IMR-90 (cell line): ENCODE data around the gene TPM2. TPM values are rescaled to one million over a fixed set of nuclear protein-coding genes. Genes with fewer than 3 reads are reported as not detected.

ENCODE experiments used
- ATAC-seq: fragments of 200-7000 bp; cut with Tn5 transposase; 2 replicates; pipeline ENCODE4 v1.9.1; 2020; ENCODE audit warnings: low read depth, mild to moderate bottlenecking, moderate library complexity
- BruUV-seq: library from RNA; stranded (reverse); fragments of 400-500 nt; replicated peaks from 2 replicates; lab custom pipeline; 2021; lab: Mats Ljungman, UMichigan
- CTCF ChIA-PET: fragments of 300-600 bp; formaldehyde crosslinking; extraction: SDS; loops from one replicate; lab custom pipeline; 2021; ENCODE audit warnings: antibody characterized with exemption; lab: Yijun Ruan, JAX
- POLR2A ChIA-PET: fragments of 300-600 bp; sonication (Branson Sonifier 250); formaldehyde crosslinking; loops from one replicate; lab custom pipeline; 2022; ENCODE audit warnings: antibody characterized with exemption; ENCODE audit not compliant: unreplicated experiment; lab: Charles Lee
- DNase-seq: peaks from one replicate; pipeline ENCODE4 v3.0.0; 2013
- H2AFZ ChIP-seq: replicated peaks from 2 replicates; pipeline ENCODE3; 2013; ENCODE audit warnings: low read length, mild to moderate bottlenecking; ENCODE audit not compliant: poor library complexity
- H2AK5ac ChIP-seq: 2 replicates; pipeline ENCODE4 v1.6.1; 2013; ENCODE audit warnings: low read depth, low read length, inconsistent platforms
- H2AK9ac ChIP-seq: replicated peaks from 2 replicates; pipeline ENCODE3; 2013; ENCODE audit warnings: mild to moderate bottlenecking, low read depth, low read length, moderate library complexity; ENCODE audit not compliant: poor library complexity
- H2BK120ac ChIP-seq: 2 replicates; pipeline ENCODE4 v1.6.1; 2013; ENCODE audit warnings: low read depth, low read length, inconsistent platforms
- H2BK15ac ChIP-seq: 3 replicates; pipeline ENCODE4 v1.6.1; 2013; ENCODE audit warnings: low read depth, low read length, inconsistent platforms
- H2BK20ac ChIP-seq: 2 replicates; pipeline ENCODE4 v1.6.1; 2013; ENCODE audit warnings: low read depth, mild to moderate bottlenecking, inconsistent platforms, low read length, moderate library complexity
- H2BK5ac ChIP-seq: 2 replicates; pipeline ENCODE4 v1.6.1; 2013; ENCODE audit warnings: mild to moderate bottlenecking, low read depth, low read length, inconsistent platforms; ENCODE audit not compliant: poor library complexity, severe bottlenecking
- H3K14ac ChIP-seq: replicated peaks from 2 replicates; pipeline ENCODE4 v1.6.1; 2013; ENCODE audit warnings: low read depth, low read length, inconsistent platforms
- H3K18ac ChIP-seq: 2 replicates; pipeline ENCODE4 v1.6.1; 2013; ENCODE audit warnings: low read depth, low read length, control low read depth
- H3K23ac ChIP-seq: 2 replicates; pipeline ENCODE4 v1.6.1; 2013; ENCODE audit warnings: low read depth, low read length, inconsistent platforms
- H3K27ac ChIP-seq: 2 replicates; pipeline ENCODE4 v1.5.1; 2013; ENCODE audit warnings: mild to moderate bottlenecking, control low read depth, low read length; ENCODE audit not compliant: insufficient read depth
- H3K27me3 ChIP-seq: 2 replicates; pipeline ENCODE4 v1.6.1; 2013; ENCODE audit warnings: low read length; ENCODE audit not compliant: control insufficient read depth, insufficient read depth
- H3K36me3 ChIP-seq: 2 replicates; pipeline ENCODE4 v1.6.1; 2013; ENCODE audit warnings: low read length, mixed read lengths; ENCODE audit not compliant: control insufficient read depth, insufficient read depth
- H3K4ac ChIP-seq: 2 replicates; pipeline ENCODE4 v1.6.1; 2013; ENCODE audit warnings: low read depth, low read length, inconsistent platforms
- H3K4me1 ChIP-seq: 2 replicates; pipeline ENCODE4 v1.6.1; 2013; ENCODE audit warnings: low read length, mixed read lengths; ENCODE audit not compliant: control insufficient read depth, insufficient read depth
- H3K4me2 ChIP-seq: 2 replicates; pipeline ENCODE4 v1.6.1; 2013; ENCODE audit warnings: low read depth, mild to moderate bottlenecking, control low read depth, low read length, moderate library complexity
- H3K4me3 ChIP-seq: 2 replicates; pipeline ENCODE4 v1.5.1; 2013; ENCODE audit warnings: low read depth, mild to moderate bottlenecking, control low read depth, low read length, moderate library complexity; ENCODE audit not compliant: insufficient read depth
- H3K56ac ChIP-seq: 2 replicates; pipeline ENCODE4 v1.6.1; 2013; ENCODE audit warnings: low read length, inconsistent platforms; ENCODE audit not compliant: insufficient read depth; ENCODE audit errors: extremely low read depth
- H3K79me1 ChIP-seq, 2 experiments: 2 replicates each; pipeline ENCODE4 v1.6.1; 2013; ENCODE audit warnings: low read length in 2 of 2, inconsistent platforms in 1 of 2, low read depth in 1 of 2
- H3K9ac ChIP-seq: 2 replicates; pipeline ENCODE4 v1.6.1; 2013; ENCODE audit warnings: low read depth, low read length, control low read depth
- H3K9me1 ChIP-seq: 2 replicates; pipeline ENCODE4 v1.6.1; 2013; ENCODE audit warnings: low read length, inconsistent platforms; ENCODE audit not compliant: insufficient read depth
- H3K9me3 ChIP-seq: 2 replicates; pipeline ENCODE4 v1.6.1; 2013; ENCODE audit warnings: low read length; ENCODE audit not compliant: control insufficient read depth, insufficient read depth
- H4K20me1 ChIP-seq: 2 replicates; pipeline ENCODE4 v1.6.1; 2013; ENCODE audit warnings: low read length, inconsistent platforms; ENCODE audit not compliant: insufficient read depth
- H4K5ac ChIP-seq: 2 replicates; pipeline ENCODE4 v1.6.1; 2013; ENCODE audit warnings: mild to moderate bottlenecking, low read depth, low read length, control low read depth
- H4K8ac ChIP-seq, 2 experiments: 2 replicates each; pipeline ENCODE4 v1.6.1; 2013; ENCODE audit warnings: low read depth in 2 of 2, low read length in 2 of 2, control low read depth in 1 of 2, inconsistent platforms in 1 of 2
- H4K91ac ChIP-seq: 2 replicates; pipeline ENCODE4 v1.6.1; 2013; ENCODE audit warnings: low read depth, low read length, inconsistent platforms; ENCODE audit not compliant: insufficient read depth
- BHLHE40 ChIP-seq: fragments of 150-350 bp; IDR thresholded peaks from 2 replicates; pipeline ENCODE4 v1.6.1; 2016; ENCODE audit warnings: mild to moderate bottlenecking, low read depth, low read length
- CEBPB ChIP-seq: IDR thresholded peaks from 2 replicates; pipeline ENCODE4 v1.6.1; 2012; ENCODE audit warnings: low read depth, low read length, improper control_type of control experiment
- CHD1 ChIP-seq: IDR thresholded peaks from 2 replicates; pipeline ENCODE4 v1.6.1; 2012; ENCODE audit warnings: low read depth, low read length, improper control_type of control experiment
- CTCF ChIP-seq: conservative IDR thresholded peaks from 2 replicates; pipeline ENCODE4 v1.5.1; 2012; ENCODE audit warnings: mild to moderate bottlenecking, low read depth, low read length, improper control_type of control experiment
- FOS ChIP-seq: fragments of 150-350 bp; IDR thresholded peaks from 2 replicates; pipeline ENCODE4 v1.6.1; 2016; ENCODE audit warnings: low read depth, low read length
- MAFK ChIP-seq: IDR thresholded peaks from 2 replicates; pipeline ENCODE4 v1.6.1; 2012; ENCODE audit warnings: low read depth, low read length, improper control_type of control experiment
- MAZ ChIP-seq: IDR thresholded peaks from 2 replicates; pipeline ENCODE4 v1.6.1; 2012; ENCODE audit warnings: low read depth, mild to moderate bottlenecking, low read length, improper control_type of control experiment, moderate library complexity, borderline replicate concordance
- MXI1 ChIP-seq: IDR thresholded peaks from 2 replicates; pipeline ENCODE4 v1.6.1; 2012; ENCODE audit warnings: low read depth, mild to moderate bottlenecking, low read length, moderate library complexity, borderline replicate concordance
- NFE2L2 ChIP-seq: fragments of 150-350 bp; IDR thresholded peaks from 2 replicates; pipeline ENCODE4 v1.6.1; 2016; ENCODE audit warnings: low read depth, mild to moderate bottlenecking, low read length
- POLR2A ChIP-seq: IDR thresholded peaks from 2 replicates; pipeline ENCODE4 v1.6.1; 2012; ENCODE audit warnings: mild to moderate bottlenecking, low read depth, low read length
- RAD21 ChIP-seq: IDR thresholded peaks from 2 replicates; pipeline ENCODE4 v1.6.1; 2012; ENCODE audit warnings: low read length, improper control_type of control experiment
- RCOR1 ChIP-seq: IDR thresholded peaks from 2 replicates; pipeline ENCODE4 v1.6.1; 2012; ENCODE audit warnings: mild to moderate bottlenecking, low read length, improper control_type of control experiment; ENCODE audit not compliant: insufficient replicate concordance
- RFX5 ChIP-seq: IDR thresholded peaks from 2 replicates; pipeline ENCODE4 v1.8.0; 2012; ENCODE audit warnings: low read depth, mild to moderate bottlenecking, low read length, moderate library complexity
- SMC3 ChIP-seq: fragments of 150-350 bp; IDR thresholded peaks from 2 replicates; pipeline ENCODE4 v1.6.1; 2016; ENCODE audit warnings: low read depth, mild to moderate bottlenecking, antibody characterized with exemption, low read length, moderate library complexity
- WGBS, 2 experiments: methylation state at CpG; one replicate each; pipeline versions ENCODE4 v1.1.5 to v1.1.7; 2013; ENCODE audit warnings: missing lambda C conversion rate in 2 of 2; ENCODE audit not compliant: insufficient read length in 1 of 2; ENCODE audit errors: extremely low coverage in 2 of 2; 5-methylcytosine and 5-hydroxymethylcytosine counted together
- dilution Hi-C: fragments of 300-500 bp; cut with HindIII; formaldehyde crosslinking; loops from one replicate; pipeline ENCODE4 v1.14.3; 2018; ENCODE audit warnings: low sequenced_read_pairs; ENCODE audit not compliant: unreplicated experiment
- in situ Hi-C: fragments of 300-500 bp; cut with MboI; formaldehyde crosslinking; loops from 3 replicates; pipeline ENCODE4 v1.14.3; 2019; ENCODE audit warnings: low sequenced_read_pairs, inconsistent platforms, mixed read lengths
- intact Hi-C: fragments of 100-400 bp; cut with micrococcal nuclease; formaldehyde crosslinking; loops from 2 replicates; pipeline ENCODE4 v1.10.0; 2022
- polyA plus RNA-seq, 3 experiments: library from polyadenylated mRNA; depleted of rRNA; stranded (reverse); fragments of >200 nt; gene quantifications; 2 replicates each; pipeline ENCODE4 v1.2.3, GENCODE V29; 2012; ENCODE audit warnings: low replicate concordance in 1 of 3
- total RNA-seq: library from RNA; depleted of rRNA; stranded (reverse); fragments of >200 nt; gene quantifications from 2 replicates; pipeline ENCODE4 v1.2.3, GENCODE V29; 2012
- TF ChIP-seq, protein P1 (sequence below): fragments of 150-350 bp; IDR thresholded peaks from 2 replicates; pipeline ENCODE4 v1.6.1; 2016; ENCODE audit warnings: low read depth, mild to moderate bottlenecking, low read length, moderate library complexity, borderline replicate concordance
- TF ChIP-seq, protein P2 (sequence below): fragments of 150-350 bp; IDR thresholded peaks from 2 replicates; pipeline ENCODE4 v1.6.1; 2017; ENCODE audit warnings: mild to moderate bottlenecking, antibody characterized with exemption, low read length, low read depth

The TPM2 gene
- total and polyA plus RNA-seq, 2 of the 4 experiments (the other 2 are of a cell fraction): 960 to 2,500 TPM

DNA sequence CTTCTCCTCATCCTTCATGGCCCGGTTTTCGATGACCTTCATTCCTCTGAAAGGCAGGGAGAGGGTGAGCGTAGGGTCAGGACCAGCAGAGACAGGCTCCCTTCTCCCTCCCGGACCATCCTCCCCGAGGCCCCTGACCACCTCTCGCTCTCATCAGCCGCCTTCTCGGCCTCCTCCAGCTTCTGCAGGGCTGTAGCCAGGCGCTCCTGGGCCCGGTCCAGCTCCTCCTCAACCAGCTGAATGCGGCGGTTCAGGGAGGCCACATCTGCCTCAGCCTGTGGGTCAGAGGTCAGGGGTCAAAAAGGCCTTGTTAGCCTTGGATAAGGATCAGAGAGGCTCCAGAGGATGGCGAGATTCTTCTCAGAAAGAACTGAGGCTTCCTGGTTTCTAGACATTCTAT is 4.2 kb downstream of the TPM2 start:
- Histone ChIP-seq H2BK5ac (peak overlapping the region; percentile 25), H2BK20ac (no peak overlapping the region), H2AK5ac (no peak overlapping the region), H2BK120ac (no peak overlapping the region), H3K4me3 (no peak overlapping the region), H3K14ac (peak overlapping the region; percentile 22; the same call in 1 of the 2 replicates), H2AK9ac (no peak overlapping the region), H2AFZ (no peak overlapping the region), H2BK15ac (no peak overlapping the region), H3K4me2 (peak overlapping the region; percentile 13; the same call in 1 of the 2 replicates), H3K4me1 (peaks cover 55% of the 10 kb centered on the region), H3K23ac (peak overlapping the region; percentile 26), H3K56ac (no peak overlapping the region), H3K27ac (peak overlapping the region; percentile 11; the same call in 1 of the 2 replicates), H4K8ac (no peak overlapping the region; a peak in 1 of 4 replicates), H3K36me3 (peaks cover 67% of the 10 kb centered on the region), H3K9me1 (peaks cover 48% of the 10 kb centered on the region), H4K20me1 (peaks cover 92% of the 10 kb centered on the region), H3K9ac (peak overlapping the region; percentile 24; the same call in 1 of the 2 replicates), H3K27me3 (no peaks in the 10 kb centered on the region), H3K9me3 (no peaks in the 10 kb centered on the region), H3K4ac (no peak overlapping the region), H3K18ac (no peak overlapping the region), H4K91ac (no peak overlapping the region), H3K79me1 (peaks cover 13 to 86% of the 10 kb centered on the region in 2 experiments), H4K5ac (no peak overlapping the region)
- no TSS peak for BruUV-seq
- CTCF ChIA-PET: interaction anchor here (0.6 kb wide), 1 partner anchor 39 kb away, joined by 3 read pairs; no protein-coding TSS in a partner anchor
- in situ Hi-C loops (no loop called here), dilution Hi-C loops (no loop called here), intact Hi-C loops (loop anchor here (10.0 kb wide), 1 partner anchor 81 kb away; the partner anchor contains the start of gene TESK1)
- DNase-seq (no peak), ATAC-seq (no peak)
- 72% methylated on average over 9 of the region's 13 CpGs; no CpG with 5 or more reads in 1 of the 2 experiments for WGBS, 2 experiments
- POLR2A ChIA-PET: interaction anchor here (0.9 to 3.8 kb wide), 3 partner anchors 11 to 24 kb away, joined by 4 to 14 read pairs (median 11); no protein-coding TSS in a partner anchor
- TF ChIP-seq CTCF (no peak), BHLHE40 (no peak), MAZ (no peak), MXI1 (no peak), CHD1 (no peak), NFE2L2 (no peak), MAFK (no peak), CEBPB (no peak), SMC3 (no peak), POLR2A (no peak), RFX5 (no peak), RCOR1 (no peak), FOS (no peak), RAD21 (no peak)
- TF ChIP-seq, protein P1, sequence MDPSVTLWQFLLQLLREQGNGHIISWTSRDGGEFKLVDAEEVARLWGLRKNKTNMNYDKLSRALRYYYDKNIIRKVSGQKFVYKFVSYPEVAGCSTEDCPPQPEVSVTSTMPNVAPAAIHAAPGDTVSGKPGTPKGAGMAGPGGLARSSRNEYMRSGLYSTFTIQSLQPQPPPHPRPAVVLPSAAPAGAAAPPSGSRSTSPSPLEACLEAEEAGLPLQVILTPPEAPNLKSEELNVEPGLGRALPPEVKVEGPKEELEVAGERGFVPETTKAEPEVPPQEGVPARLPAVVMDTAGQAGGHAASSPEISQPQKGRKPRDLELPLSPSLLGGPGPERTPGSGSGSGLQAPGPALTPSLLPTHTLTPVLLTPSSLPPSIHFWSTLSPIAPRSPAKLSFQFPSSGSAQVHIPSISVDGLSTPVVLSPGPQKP: no peak
- TF ChIP-seq, protein P2, sequence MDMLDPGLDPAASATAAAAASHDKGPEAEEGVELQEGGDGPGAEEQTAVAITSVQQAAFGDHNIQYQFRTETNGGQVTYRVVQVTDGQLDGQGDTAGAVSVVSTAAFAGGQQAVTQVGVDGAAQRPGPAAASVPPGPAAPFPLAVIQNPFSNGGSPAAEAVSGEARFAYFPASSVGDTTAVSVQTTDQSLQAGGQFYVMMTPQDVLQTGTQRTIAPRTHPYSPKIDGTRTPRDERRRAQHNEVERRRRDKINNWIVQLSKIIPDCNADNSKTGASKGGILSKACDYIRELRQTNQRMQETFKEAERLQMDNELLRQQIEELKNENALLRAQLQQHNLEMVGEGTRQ: no peak
